H1 (cell line): ENCODE results near the gene STK39. TPM values are rescaled to one million over a fixed set of nuclear protein-coding genes. Genes with fewer than 3 reads are reported as not detected.

Experiments used
- CTCF ChIA-PET: fragments of 300-600 bp; sonication (Branson Sonifier 250); formaldehyde crosslinking; loops from one replicate; lab custom pipeline; 2021; ENCODE audit not compliant: partially characterized antibody; lab: Charles Lee
- POLR2A ChIA-PET: fragments of 300-600 bp; sonication (Branson Sonifier 250); formaldehyde crosslinking; loops from one replicate; lab custom pipeline; 2021; ENCODE audit warnings: inconsistent platforms; ENCODE audit not compliant: partially characterized antibody; lab: Charles Lee
- DNase-seq, 2 experiments: peaks; one replicate each; pipeline versions ENCODE4 v3.0.0 to v3.0.0-alpha.2; 2010 to 2022; ENCODE audit warnings: low spot score in 2 of 2, low read depth in 1 of 2, mixed read lengths in 1 of 2
- FAIRE-seq: peaks from 2 replicates; lab custom pipeline; 2011; peaks lifted over from hg19 to GRCh38; lab: Jason Lieb, UNC
- H2AFZ ChIP-seq: 2 replicates; pipeline ENCODE4 v1.8.1; 2012; ENCODE audit warnings: low read length, inconsistent platforms
- H2AK5ac ChIP-seq: 2 replicates; pipeline ENCODE4 v1.6.1; 2013; ENCODE audit warnings: low read depth, low read length
- H2BK120ac ChIP-seq: replicated peaks from 2 replicates; pipeline ENCODE3; 2013; ENCODE audit warnings: low read depth, low read length, inconsistent platforms
- H2BK12ac ChIP-seq: 2 replicates; pipeline ENCODE4 v1.6.1; 2013; ENCODE audit warnings: low read depth, low read length
- H2BK15ac ChIP-seq: 2 replicates; pipeline ENCODE4 v1.6.1; 2013; ENCODE audit warnings: low read length
- H2BK20ac ChIP-seq: 2 replicates; pipeline ENCODE4 v1.6.1; 2013; ENCODE audit warnings: low read length
- H2BK5ac ChIP-seq: 2 replicates; pipeline ENCODE4 v1.6.1; 2013; ENCODE audit warnings: low read depth, low read length
- H3K14ac ChIP-seq: 2 replicates; pipeline ENCODE4 v1.6.1; 2013; ENCODE audit warnings: inconsistent platforms; ENCODE audit not compliant: insufficient read length
- H3K18ac ChIP-seq: 2 replicates; pipeline ENCODE4 v1.6.1; 2013; ENCODE audit warnings: low read length; ENCODE audit errors: extremely low read depth
- H3K23ac ChIP-seq: 2 replicates; pipeline ENCODE4 v1.6.1; 2013; ENCODE audit warnings: inconsistent platforms; ENCODE audit not compliant: insufficient read length
- H3K23me2 ChIP-seq: 2 replicates; pipeline ENCODE4 v1.6.1; 2013; ENCODE audit warnings: low read depth, low read length
- H3K27ac ChIP-seq: 2 replicates; pipeline ENCODE4 v1.6.1; 2011; ENCODE audit warnings: low read depth, low read length, inconsistent platforms
- H3K27me3 ChIP-seq, 4 experiments: replicated peaks in 1 of 4; 1 replicate in 1 of 4; 2 replicates in 3 of 4; pipeline versions ENCODE4 v1.6.1 to v1.8.1; 2011 to 2013; ENCODE audit warnings: low read length in 3 of 4, mild to moderate bottlenecking in 3 of 4, inconsistent platforms in 2 of 4, mixed read lengths in 2 of 4, moderate library complexity in 1 of 4; ENCODE audit not compliant: control insufficient read depth in 3 of 4, insufficient read depth in 3 of 4; ENCODE audit errors: extremely low read depth in 1 of 4
- H3K36me3 ChIP-seq, 4 experiments: 2 replicates each; pipeline versions ENCODE4 v1.6.1 to v1.8.1; 2011 to 2013; ENCODE audit warnings: mild to moderate bottlenecking in 4 of 4, low read length in 3 of 4, moderate library complexity in 2 of 4, control low read depth in 1 of 4, inconsistent platforms in 1 of 4; ENCODE audit not compliant: insufficient read depth in 4 of 4, control insufficient read depth in 2 of 4
- H3K4ac ChIP-seq: replicated peaks from 2 replicates; pipeline ENCODE3; 2013; ENCODE audit warnings: low read length, low read depth, mixed read lengths, inconsistent platforms; ENCODE audit not compliant: insufficient read length
- H3K4me1 ChIP-seq, 4 experiments: replicated peaks in 1 of 4; 1 replicate in 1 of 4; 2 replicates in 3 of 4; pipeline versions ENCODE4 v1.6.1 to v1.8.1; 2011 to 2013; ENCODE audit warnings: low read length in 3 of 4, inconsistent platforms in 2 of 4, mixed read lengths in 1 of 4; ENCODE audit not compliant: insufficient read depth in 4 of 4, control insufficient read depth in 3 of 4
- H3K4me2 ChIP-seq, 2 experiments: 2 replicates each; pipeline versions ENCODE4 v1.6.1 to v1.8.1; 2011 to 2013; ENCODE audit warnings: low read depth in 2 of 2, low read length in 2 of 2, control low read depth in 1 of 2, inconsistent platforms in 1 of 2, mild to moderate bottlenecking in 1 of 2; ENCODE audit not compliant: insufficient read depth in 1 of 2
- H3K4me3 ChIP-seq, 4 experiments: fragments of 200-600, 300-600 bp in 1 of 4; sonication (generic), shearing (Covaris generic), sonication (Bioruptor Twin) in 1 of 4; 2 replicates each; pipeline versions ENCODE4 v1.5.1 to v1.8.1; 2011 to 2016; ENCODE audit warnings: low read length in 4 of 4, low read depth in 3 of 4, control low read depth in 2 of 4, inconsistent platforms in 2 of 4, mild to moderate bottlenecking in 2 of 4, mixed read lengths in 1 of 4, moderate library complexity in 1 of 4; ENCODE audit not compliant: insufficient read depth in 2 of 4; ENCODE audit errors: extremely low read depth in 1 of 4
- H3K56ac ChIP-seq: replicated peaks from 2 replicates; pipeline ENCODE3; 2013; ENCODE audit warnings: low read depth, mild to moderate bottlenecking, mixed read lengths, low read length, inconsistent platforms; ENCODE audit not compliant: insufficient read length
- H3K79me1 ChIP-seq: 2 replicates; pipeline ENCODE4 v1.6.1; 2013; ENCODE audit warnings: low read depth, low read length, control low read depth
- H3K79me2 ChIP-seq, 2 experiments: 2 replicates each; pipeline versions ENCODE4 v1.6.1 to v1.8.1; 2012 to 2013; ENCODE audit warnings: low read length in 2 of 2, mild to moderate bottlenecking in 2 of 2, inconsistent platforms in 1 of 2; ENCODE audit not compliant: insufficient read depth in 2 of 2, control insufficient read depth in 1 of 2
- H3K9ac ChIP-seq, 4 experiments: replicated peaks in 1 of 4; 1 replicate in 1 of 4; 2 replicates in 3 of 4; pipeline versions ENCODE4 v1.6.1 to v1.8.1; 2011 to 2013; ENCODE audit warnings: low read depth in 3 of 4, low read length in 3 of 4, control low read depth in 2 of 4, mild to moderate bottlenecking in 2 of 4, moderate library complexity in 2 of 4, inconsistent platforms in 1 of 4; ENCODE audit errors: extremely low read depth in 1 of 4
- H3K9me3 ChIP-seq, 2 experiments: 2 replicates each; pipeline versions ENCODE4 v1.6.1 to v1.8.1; 2012 to 2013; ENCODE audit warnings: mild to moderate bottlenecking in 2 of 2, moderate library complexity in 2 of 2, control low read depth in 1 of 2, inconsistent platforms in 1 of 2, low read depth in 1 of 2, low read length in 1 of 2, mixed read lengths in 1 of 2; ENCODE audit not compliant: insufficient read depth in 2 of 2
- H4K20me1 ChIP-seq, 2 experiments: replicated peaks in 1 of 2; 2 replicates each; pipeline versions ENCODE3 to v1.8.1; 2011 to 2013; ENCODE audit warnings: inconsistent platforms in 2 of 2, low read length in 2 of 2, mild to moderate bottlenecking in 1 of 2; ENCODE audit not compliant: insufficient read depth in 2 of 2, control insufficient read depth in 1 of 2
- H4K5ac ChIP-seq: 2 replicates; pipeline ENCODE4 v1.6.1; 2013; ENCODE audit warnings: low read length, low read depth, mixed read lengths, inconsistent platforms; ENCODE audit not compliant: insufficient read length
- H4K8ac ChIP-seq: 2 replicates; pipeline ENCODE4 v1.8.0; 2013; ENCODE audit warnings: mild to moderate bottlenecking, moderate library complexity, low read length, inconsistent platforms; ENCODE audit not compliant: insufficient read depth; ENCODE audit errors: extremely low read depth
- H4K91ac ChIP-seq: replicated peaks from 2 replicates; pipeline ENCODE3; 2013; ENCODE audit warnings: low read length, mixed read lengths, inconsistent platforms; ENCODE audit not compliant: insufficient read length
- BACH1 ChIP-seq: IDR thresholded peaks from 2 replicates; pipeline ENCODE4 v1.6.1; 2012; ENCODE audit warnings: low read length, improper control_type of control experiment
- BCL11A ChIP-seq, 2 experiments: IDR thresholded peaks; one replicate each; pipeline ENCODE4 v1.6.1; 2011; ENCODE audit warnings: low read depth in 2 of 2, low read length in 2 of 2, mild to moderate bottlenecking in 2 of 2
- CHD1 ChIP-seq: IDR thresholded peaks from 2 replicates; pipeline ENCODE4 v1.6.1; 2012; ENCODE audit warnings: low read depth, low read length, improper control_type of control experiment
- KDM1A ChIP-seq: fragments of 200-600, 300-600 bp; sonication (generic); IDR thresholded peaks from 2 replicates; pipeline ENCODE4 v1.7.1; 2016; ENCODE audit warnings: mild to moderate bottlenecking, low read length, borderline replicate concordance
- KDM5A ChIP-seq: fragments of 200-600 bp; IDR thresholded peaks from 2 replicates; pipeline ENCODE4 v1.7.1; 2012; ENCODE audit warnings: mild to moderate bottlenecking, low read length, inconsistent platforms, mixed read lengths
- MAX ChIP-seq: IDR thresholded peaks from 2 replicates; pipeline ENCODE4 v1.6.1; 2012; ENCODE audit warnings: inconsistent platforms
- SIRT6 ChIP-seq: IDR thresholded peaks from one replicate; pipeline ENCODE4 v1.7.1; 2012; ENCODE audit warnings: low read length, inconsistent platforms
- SRF ChIP-seq: IDR thresholded peaks from 2 replicates; pipeline ENCODE4 v1.6.1; 2011; ENCODE audit warnings: mild to moderate bottlenecking, low read depth, low read length, moderate library complexity
- SUZ12 ChIP-seq: fragments of 200-600 bp; sonication (generic); IDR thresholded peaks from 2 replicates; pipeline ENCODE4 v1.6.1; 2012; ENCODE audit warnings: mild to moderate bottlenecking, inconsistent platforms, low read length, moderate library complexity, mixed read lengths
- TAF7 ChIP-seq: optimal IDR thresholded peaks from 2 replicates; pipeline ENCODE3; 2011; ENCODE audit warnings: low read depth, mild to moderate bottlenecking, inconsistent platforms, low read length, moderate library complexity, borderline replicate concordance
- TBP ChIP-seq: IDR thresholded peaks from 2 replicates; pipeline ENCODE4 v1.6.1; 2011; ENCODE audit warnings: low read depth, low read length, improper control_type of control experiment
- WGBS, 2 experiments: shearing (Covaris generic) in 1 of 2; methylation state at CpG; one replicate each; pipeline versions ENCODE4 v1.1.6 to v1.1.7; 2013 to 2015; ENCODE audit warnings: low lambda C conversion rate in 2 of 2, mixed read lengths in 2 of 2, inconsistent platforms in 1 of 2, low coverage in 1 of 2, missing lambda C conversion rate in 1 of 2; ENCODE audit not compliant: insufficient replicate concordance in 2 of 2, insufficient coverage in 1 of 2, insufficient read length in 1 of 2; ENCODE audit errors: extremely low coverage in 1 of 2, missing lambda C conversion rate in 1 of 2; 5-methylcytosine and 5-hydroxymethylcytosine counted together
- polyA plus RNA-seq, 7 experiments: library from polyadenylated mRNA; depleted of rRNA in 3 of 7; stranded (reverse) in 5 of 7; unstranded in 2 of 7; fragments of >200 nt in 5 of 7; fragments of 200-250 nt in 2 of 7; gene quantifications; 1 replicate in 5 of 7; 2 replicates in 1 of 7; 4 replicates in 1 of 7; pipeline versions ENCODE4 v1.2.1 to v1.2.3, GENCODE V29; 2011 to 2013; ENCODE audit warnings: missing spikeins in 2 of 7, mixed read lengths in 2 of 7
- total RNA-seq: library from RNA; stranded (reverse); fragmentation: NEBNext Ultra II Directional; extraction: Animal tissue kit (Norgen Biotek cat#: 25700); gene quantifications from 2 replicates; pipeline ENCODE4 v1.2.1, GENCODE V29; 2021

STK39 gene
- total and polyA plus RNA-seq, 2 of the 8 experiments (the other 6 are each of a cell fraction or from before 2014, with no cell fraction given) = 13.7 to 23.8 TPM

DNA sequence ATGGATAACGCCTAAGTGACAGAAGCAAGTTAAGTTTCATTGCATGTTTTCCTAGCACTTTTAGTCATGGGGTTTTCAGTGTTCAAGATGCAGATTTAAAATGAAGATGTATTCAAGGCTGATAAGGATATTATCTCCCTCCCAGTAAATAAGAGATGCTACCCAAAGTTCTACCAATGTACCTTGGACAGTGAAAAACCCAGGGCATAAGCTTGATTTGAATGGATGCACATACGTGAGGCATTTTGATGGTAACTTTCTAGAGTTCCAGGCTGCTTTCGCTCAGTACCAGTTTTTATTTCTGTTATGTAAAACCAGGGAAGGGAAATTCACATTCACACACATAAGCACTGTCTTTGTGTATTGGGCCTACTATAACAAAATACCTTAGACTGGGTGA lies 90.3 kb downstream of the STK39 start:
- Histone ChIP-seq H4K20me1 (no peaks in the 10 kb centered on the region), H2AK5ac (no peak overlapping the region), H3K36me3 (no peaks in the 10 kb centered on the region; a peak in 1 of 8 replicates), H3K14ac (no peak overlapping the region), H3K9ac (no peak overlapping the region), H2BK5ac (no peak overlapping the region), H3K23ac (no peak overlapping the region), H2BK20ac (no peak overlapping the region), H3K23me2 (no peaks in the 10 kb centered on the region), H3K18ac (no peak overlapping the region), H4K91ac (no peak overlapping the region), H4K8ac (no peak overlapping the region), H2AFZ (no peak overlapping the region), H3K4ac (no peak overlapping the region), H3K56ac (no peak overlapping the region), H3K4me1 (no peaks in the 10 kb centered on the region), H3K27me3 (no peaks in the 10 kb centered on the region), H2BK120ac (no peak overlapping the region), H3K4me3 (no peak overlapping the region), H3K79me2 (no peaks in the 10 kb centered on the region), H3K9me3 (no peaks in the 10 kb centered on the region), H2BK15ac (no peak overlapping the region), H3K27ac (no peak overlapping the region), H4K5ac (no peak overlapping the region), H3K79me1 (no peaks in the 10 kb centered on the region), H2BK12ac (no peak overlapping the region), H3K4me2 (no peak overlapping the region)
- no peak for TF ChIP-seq TAF7
- no peak for TF ChIP-seq CHD1
- no peak for TF ChIP-seq BCL11A (IDR thresholded peaks at IDR 0.05; ENCODE audit: low read depth in 2 of 2, low read length in 2 of 2)
- no peak for TF ChIP-seq TBP
- no peak for TF ChIP-seq KDM5A
- TF ChIP-seq SRF = no peak
- no peak for TF ChIP-seq BACH1
- TF ChIP-seq SUZ12 = no peak
- TF ChIP-seq SIRT6 = no peak
- TF ChIP-seq MAX = no peak
- TF ChIP-seq KDM1A = no peak
- ChIA-PET POLR2A (no interaction called here), CTCF (interaction anchor here (0.9 to 7.5 kb wide), 5 partner anchors 8 to 180 kb away, joined by 3 to 36 read pairs (median 3); no protein-coding TSS in a partner anchor)
- no peak for FAIRE-seq
- 92% methylated on average over 3 of the region's 3 CpGs; no CpG with 5 or more reads in 1 of the 2 experiments for WGBS, 2 experiments
- no peak for DNase-seq
